HG03095 (cell line): ENCODE data around the gene WNT10A.

Experiments used
- ATAC-seq: cut with Tn5 transposase; IDR thresholded peaks from one replicate; pipeline ENCODE4 v1.9.1; 2021; ENCODE audit warnings: moderate library complexity; ENCODE audit not compliant: unreplicated experiment

Gene WNT10A

GRCh38 chr2:218857371-218858137, 23.1 kb upstream of the WNT10A start:
- ATAC-seq = no peak

GRCh38 chr2:218858138-218858445, 22.6 kb upstream of the WNT10A start:
- no peak for ATAC-seq

- no peak for ATAC-seq
These were observed 21.7 kb upstream of the WNT10A start for GRCh38 chr2:218858671-218859555.

GRCh38 chr2:218859556-218859987, 21.1 kb upstream of the WNT10A start, which contains the start of gene WNT6:
Gene WNT6 (plus strand): TSS chr2:218859805. CDS start chr2:218860038, 233 bp downstream.
- no peak for ATAC-seq

- ATAC-seq = no peak
These were observed 20.4 kb upstream of the WNT10A start for GRCh38 chr2:218859988-218860831.

- no peak for ATAC-seq
These were observed 19.7 kb upstream of the WNT10A start for GRCh38 chr2:218860950-218861381.

GRCh38 chr2:218861645-218862318, 18.9 kb upstream of the WNT10A start:
- no peak for ATAC-seq

GRCh38 chr2:218863021-218863520, 17.6 kb upstream of the WNT10A start:
- no peak for ATAC-seq

- no peak for ATAC-seq
These were observed 15.3 kb upstream of the WNT10A start for GRCh38 chr2:218865396-218865795.

GRCh38 chr2:218865999-218866398, 14.7 kb upstream of the WNT10A start:
- ATAC-seq = no peak

GRCh38 chr2:218867900-218868299, 12.8 kb upstream of the WNT10A start:
- ATAC-seq = no peak

GRCh38 chr2:218869064-218869463, 11.6 kb upstream of the WNT10A start:
- ATAC-seq = no peak

- no peak for ATAC-seq
These were observed 9.7 kb upstream of the WNT10A start for GRCh38 chr2:218870984-218871344.

GRCh38 chr2:218871345-218872302, 9.0 kb upstream of the WNT10A start:
- no peak for ATAC-seq

GRCh38 chr2:218872645-218873358, 7.8 kb upstream of the WNT10A start:
- no peak for ATAC-seq

- no peak for ATAC-seq
These were observed 7.1 kb upstream of the WNT10A start for GRCh38 chr2:218873359-218874194.

GRCh38 chr2:218875692-218876246, 4.9 kb upstream of the WNT10A start:
- ATAC-seq = no peak
